Type B pancreatic cell (in vitro differentiated cells): ENCODE results near the gene NOL4L. TPM values are rescaled to one million over a fixed set of nuclear protein-coding genes. Genes with fewer than 3 reads are reported as not detected.

Source experiments
- DNase-seq: peaks from one replicate; pipeline ENCODE4 v3.0.0; 2021; ENCODE audit warnings: mixed read lengths; ENCODE audit not compliant: unreplicated experiment; ENCODE audit errors: extremely low spot score
- H3K27ac Mint-ChIP-seq: 2 replicates; pipeline ENCODE4 v1.8.0; 2021; ENCODE audit warnings: mild to moderate bottlenecking, mixed read lengths
- H3K27me3 Mint-ChIP-seq: 2 replicates; pipeline ENCODE4 v1.8.0; 2021; ENCODE audit warnings: mixed read lengths
- H3K36me3 Mint-ChIP-seq: 2 replicates; pipeline ENCODE4 v1.8.0; 2021; ENCODE audit warnings: mixed read lengths
- H3K4me1 Mint-ChIP-seq: one replicate; pipeline ENCODE4 v1.8.0; 2021; ENCODE audit warnings: mixed read lengths; ENCODE audit not compliant: unreplicated experiment
- H3K4me3 Mint-ChIP-seq: 2 replicates; pipeline ENCODE4 v1.8.0; 2021; ENCODE audit warnings: mild to moderate bottlenecking, mixed read lengths
- H3K9me3 Mint-ChIP-seq: 2 replicates; pipeline ENCODE4 v1.8.0; 2021; ENCODE audit warnings: mixed read lengths
- total RNA-seq: library from RNA; stranded (reverse); gene quantifications from 2 replicates; pipeline ENCODE4 v1.2.1, GENCODE V29; 2021; ENCODE audit warnings: low replicate concordance
- TF ChIP-seq, protein P1 (sequence below): fragments of 200-600 bp; sonication (generic); conservative IDR thresholded peaks from 2 replicates; pipeline ENCODE4 v1.5.0; 2021; ENCODE audit warnings: antibody characterized with exemption, mild to moderate bottlenecking

The NOL4L gene
- total RNA-seq, 1 donor from 2014 or later, result 44.5 TPM

DNA sequence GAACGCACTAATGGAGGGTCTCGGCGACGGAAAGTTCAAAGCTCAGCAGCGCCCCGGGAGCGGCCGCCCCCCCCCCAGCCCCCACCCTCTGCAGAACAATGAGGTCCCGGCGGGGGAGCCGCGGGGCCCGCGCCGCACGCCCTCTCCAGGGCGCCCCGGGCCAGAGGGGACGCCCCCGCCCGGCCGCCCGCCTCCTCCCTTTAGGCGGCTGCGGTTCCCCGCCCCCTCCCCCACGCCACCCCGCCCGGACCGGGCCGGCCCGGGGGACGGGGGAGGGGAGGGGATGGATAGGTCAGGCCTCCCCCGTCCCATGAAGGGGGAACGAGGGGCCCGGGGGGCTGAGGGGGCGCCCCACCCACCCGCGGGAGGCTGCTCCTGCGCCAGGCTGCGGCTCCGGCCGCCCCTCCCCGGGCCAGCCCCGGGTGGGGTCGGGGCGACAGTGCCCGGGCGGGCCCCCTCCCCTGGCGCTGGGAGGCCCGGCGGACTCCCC is 1.5 kb downstream of the NOL4L start:
- peaks cover 32% of the 10 kb centered on the region for H3K27me3 Mint-ChIP-seq
- TF ChIP-seq, protein P1, sequence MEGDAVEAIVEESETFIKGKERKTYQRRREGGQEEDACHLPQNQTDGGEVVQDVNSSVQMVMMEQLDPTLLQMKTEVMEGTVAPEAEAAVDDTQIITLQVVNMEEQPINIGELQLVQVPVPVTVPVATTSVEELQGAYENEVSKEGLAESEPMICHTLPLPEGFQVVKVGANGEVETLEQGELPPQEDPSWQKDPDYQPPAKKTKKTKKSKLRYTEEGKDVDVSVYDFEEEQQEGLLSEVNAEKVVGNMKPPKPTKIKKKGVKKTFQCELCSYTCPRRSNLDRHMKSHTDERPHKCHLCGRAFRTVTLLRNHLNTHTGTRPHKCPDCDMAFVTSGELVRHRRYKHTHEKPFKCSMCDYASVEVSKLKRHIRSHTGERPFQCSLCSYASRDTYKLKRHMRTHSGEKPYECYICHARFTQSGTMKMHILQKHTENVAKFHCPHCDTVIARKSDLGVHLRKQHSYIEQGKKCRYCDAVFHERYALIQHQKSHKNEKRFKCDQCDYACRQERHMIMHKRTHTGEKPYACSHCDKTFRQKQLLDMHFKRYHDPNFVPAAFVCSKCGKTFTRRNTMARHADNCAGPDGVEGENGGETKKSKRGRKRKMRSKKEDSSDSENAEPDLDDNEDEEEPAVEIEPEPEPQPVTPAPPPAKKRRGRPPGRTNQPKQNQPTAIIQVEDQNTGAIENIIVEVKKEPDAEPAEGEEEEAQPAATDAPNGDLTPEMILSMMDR, result no peak
- H3K4me3 Mint-ChIP-seq, result no peak overlapping the region
- DNase-seq, result no peak
- H3K9me3 Mint-ChIP-seq, result no peaks in the 10 kb centered on the region
- peaks cover 34% of the 10 kb centered on the region for H3K4me1 Mint-ChIP-seq
- no peak overlapping the region for H3K27ac Mint-ChIP-seq
- H3K36me3 Mint-ChIP-seq, result no peaks in the 10 kb centered on the region

- H3K9me3 Mint-ChIP-seq, result no peaks in the 10 kb centered on the region
- TF ChIP-seq, protein P1, result no peak
- H3K36me3 Mint-ChIP-seq, result no peaks in the 10 kb centered on the region
- H3K4me1 Mint-ChIP-seq, result peaks cover 34% of the 10 kb centered on the region
- no peak overlapping the region for H3K27ac Mint-ChIP-seq
- H3K27me3 Mint-ChIP-seq, result peaks cover 26% of the 10 kb centered on the region
- DNase-seq, result no peak
- peak overlapping the region; percentile 84 for H3K4me3 Mint-ChIP-seq
Observed at GRCh38 chr20:32582659-32583580, 2.2 kb downstream of the NOL4L start.

DNA sequence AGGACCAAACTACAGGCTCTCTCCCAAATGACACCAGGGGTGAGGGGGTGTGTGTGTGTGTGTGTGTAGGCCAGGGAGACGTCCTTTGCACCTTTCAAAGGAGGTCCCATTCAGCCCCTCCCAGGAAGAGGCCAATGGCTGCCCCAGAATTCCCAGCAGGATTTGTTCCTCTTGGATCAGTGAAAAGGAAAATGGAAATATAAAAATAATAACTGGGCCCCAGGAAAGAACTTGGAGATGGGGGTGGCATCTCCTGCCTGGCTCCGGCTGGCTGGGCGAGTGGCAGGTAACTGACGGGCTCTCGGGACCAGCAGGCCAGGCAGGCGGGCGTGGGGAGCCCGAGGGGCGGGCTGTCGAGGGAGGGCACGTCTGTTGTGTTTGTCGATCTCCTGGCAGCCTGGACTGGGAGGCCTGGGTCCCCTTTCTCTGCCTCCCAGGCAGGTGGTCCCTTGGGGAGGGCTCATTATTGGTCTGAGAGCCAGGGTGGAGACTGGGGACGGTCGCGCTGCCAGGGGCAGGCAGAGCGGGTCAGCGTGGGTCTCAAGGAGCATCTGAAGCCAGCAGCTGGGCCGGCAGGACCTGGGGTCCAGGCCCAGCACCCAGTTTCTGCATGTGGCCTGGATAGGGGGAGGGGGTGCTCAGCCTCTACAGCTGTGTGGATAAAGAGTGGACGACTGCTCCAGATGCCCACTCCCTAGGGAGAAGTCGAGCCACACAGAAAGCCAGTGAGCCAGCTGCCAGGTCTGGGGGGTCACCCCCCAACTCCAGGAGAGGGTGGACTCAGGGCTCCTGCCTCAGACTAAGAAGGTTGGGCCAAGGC is 3.1 kb downstream of the NOL4L start:
- Mint-ChIP-seq H3K4me3 (peak overlapping the region; percentile 84), H3K9me3 (no peaks in the 10 kb centered on the region), H3K36me3 (no peaks in the 10 kb centered on the region), H3K27ac (peak overlapping the region; percentile 63), H3K4me1 (peaks cover 38% of the 10 kb centered on the region), H3K27me3 (peaks cover 18% of the 10 kb centered on the region)
- TF ChIP-seq, protein P1, result no peak
- DNase-seq, result no peak

DNA sequence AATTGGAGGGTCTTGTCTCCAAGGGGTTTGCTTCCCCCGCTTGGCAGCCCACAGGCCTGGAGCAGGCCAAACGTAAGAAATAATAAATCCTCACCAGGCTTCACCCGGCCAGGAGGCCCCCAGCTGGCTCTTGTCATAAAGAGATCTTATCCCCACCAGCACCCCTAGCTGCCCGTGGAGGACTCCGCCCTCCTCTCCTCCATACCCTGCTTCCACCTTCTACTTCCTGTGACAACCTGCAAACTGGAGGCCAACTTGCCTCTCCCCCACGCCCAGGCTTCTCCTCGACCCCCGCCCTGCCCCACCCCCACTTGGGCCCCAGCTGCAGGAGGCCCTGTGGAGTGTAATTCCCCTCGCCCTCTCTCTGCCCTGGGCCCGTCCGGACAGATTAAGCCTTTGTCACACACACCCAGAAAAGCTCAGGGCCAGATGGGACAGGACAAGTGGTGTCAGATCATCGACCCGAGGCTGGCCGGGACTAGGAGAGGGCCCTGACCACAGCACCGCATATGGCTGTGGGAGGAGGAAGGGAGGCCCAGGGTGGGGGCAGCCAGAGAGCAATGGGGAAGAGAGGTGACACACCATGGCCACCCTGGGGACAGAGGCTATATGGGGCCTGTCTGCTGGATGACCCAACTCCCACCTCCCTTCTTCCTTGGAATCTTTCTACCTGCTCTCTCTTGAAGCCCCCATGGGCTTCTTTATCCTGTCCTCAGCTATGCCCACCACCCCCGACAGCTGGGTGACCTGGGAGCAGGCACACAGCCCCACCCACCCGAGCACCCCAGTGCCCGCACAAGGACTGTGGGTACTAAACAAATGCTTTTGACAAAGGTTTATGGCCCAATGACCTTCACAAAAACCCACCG is 3.9 kb downstream of the NOL4L start:
- Mint-ChIP-seq H3K27me3 (peaks cover 9% of the 10 kb centered on the region), H3K27ac (peak overlapping the region; percentile 63), H3K36me3 (no peaks in the 10 kb centered on the region), H3K4me1 (peaks cover 34% of the 10 kb centered on the region), H3K9me3 (no peaks in the 10 kb centered on the region), H3K4me3 (peak overlapping the region; percentile 84)
- no peak for DNase-seq
- TF ChIP-seq, protein P1, result no peak
